K562 (cell line): ENCODE results near the gene EEFSEC. TPM values are rescaled to one million over a fixed set of nuclear protein-coding genes. Genes with fewer than 3 reads are reported as not detected.

Experiments used
- ATAC-seq: fragments of 200-7000 bp; cut with Tn5 transposase; 3 replicates; pipeline ENCODE4 v1.9.1; 2020; ENCODE audit warnings: moderate library complexity
- BruUV-seq: library from RNA; stranded (reverse); fragments of 400-500 nt; replicated peaks from 2 replicates; lab custom pipeline; 2021; lab: Mats Ljungman, UMichigan
- CTCF ChIA-PET: fragments of 300-600 bp; formaldehyde crosslinking; extraction: SDS; loops from one replicate; lab custom pipeline; 2021; ENCODE audit warnings: low intra/inter-chr PET ratio; lab: Yijun Ruan, JAX
- POLR2A ChIA-PET: fragments of 300-600, 350-650 bp; sonication (Branson Sonifier 250); formaldehyde crosslinking; extraction: SDS; loops from one replicate; lab custom pipeline; 2021; ENCODE audit warnings: antibody characterized with exemption, inconsistent platforms; lab: Yijun Ruan, JAX
- DNase-seq, 4 experiments: peaks; one replicate each; pipeline versions ENCODE4 v3.0.0 to v3.0.0-alpha.2; 2011 to 2018; ENCODE audit warnings: low spot score in 3 of 4, mixed read lengths in 3 of 4; ENCODE audit errors: extremely low read depth in 1 of 4
- FAIRE-seq: peaks from 2 replicates; lab custom pipeline; 2011; peaks lifted over from hg19 to GRCh38; lab: Jason Lieb, UNC
- H2AFZ ChIP-seq: 2 replicates; pipeline ENCODE4 v1.6.0; 2011; ENCODE audit warnings: low read depth, low read length, control low read depth, inconsistent platforms
- H3K27ac ChIP-seq: fragments of 200-600 bp; 3 replicates; pipeline ENCODE4 v1.8.0; 2011; ENCODE audit warnings: low read depth, mild to moderate bottlenecking, control low read depth, inconsistent platforms, low read length, moderate library complexity, mixed read lengths; ENCODE audit errors: extremely low read depth
- H3K27me3 ChIP-seq, 2 experiments: fragments of 300-600 bp in 1 of 2; 2 replicates in 1 of 2; 3 replicates in 1 of 2; pipeline versions ENCODE4 v1.6.0 to v1.8.0; 2011; ENCODE audit warnings: inconsistent platforms in 2 of 2, low read length in 2 of 2, mild to moderate bottlenecking in 1 of 2, mixed read lengths in 1 of 2, moderate library complexity in 1 of 2; ENCODE audit not compliant: control insufficient read depth in 2 of 2, insufficient read depth in 2 of 2
- H3K36me3 ChIP-seq: fragments of 300-600 bp; 3 replicates; pipeline ENCODE4 v1.8.0; 2011; ENCODE audit warnings: mild to moderate bottlenecking, low read length, inconsistent platforms; ENCODE audit not compliant: control insufficient read depth, insufficient read depth
- H3K4me1 ChIP-seq, 2 experiments: fragments of 200-600 bp in 1 of 2; replicated peaks in 1 of 2; 2 replicates in 1 of 2; 3 replicates in 1 of 2; pipeline versions ENCODE4 v1.5.1 to v1.8.0; 2011; ENCODE audit warnings: inconsistent platforms in 2 of 2, low read length in 2 of 2, mild to moderate bottlenecking in 1 of 2, mixed read lengths in 1 of 2, moderate library complexity in 1 of 2; ENCODE audit not compliant: control insufficient read depth in 2 of 2, insufficient read depth in 2 of 2
- H3K4me2 ChIP-seq: 2 replicates; pipeline ENCODE4 v1.6.1; 2011; ENCODE audit warnings: low read length, control low read depth, inconsistent platforms, mixed read lengths; ENCODE audit not compliant: insufficient read depth
- H3K4me3 ChIP-seq: fragments of 200-600 bp; sonication (generic), shearing (Covaris generic); 2 replicates; pipeline ENCODE4 v1.5.1; 2016; ENCODE audit warnings: control low read depth, inconsistent platforms
- H3K79me2 ChIP-seq: fragments of 200-600 bp; 3 replicates; pipeline ENCODE4 v1.8.0; 2011; ENCODE audit warnings: low read length, inconsistent platforms; ENCODE audit not compliant: control insufficient read depth, insufficient read depth
- H3K9ac ChIP-seq, 2 experiments: 2 replicates each; pipeline versions ENCODE4 v1.6.0 to v1.6.1; 2011; ENCODE audit warnings: low read depth in 2 of 2, low read length in 2 of 2, control low read depth in 1 of 2, inconsistent platforms in 1 of 2, mild to moderate bottlenecking in 1 of 2, mixed read lengths in 1 of 2; ENCODE audit not compliant: insufficient read depth in 1 of 2
- H3K9me1 ChIP-seq: one replicate; pipeline ENCODE4 v1.6.0; 2011; ENCODE audit warnings: inconsistent platforms, mild to moderate bottlenecking, low read length, moderate library complexity; ENCODE audit not compliant: control insufficient read depth, insufficient read depth
- H3K9me3 ChIP-seq: replicated peaks from 2 replicates; pipeline ENCODE4 v1.5.1; 2011; ENCODE audit warnings: low read depth, low read length, inconsistent platforms; ENCODE audit not compliant: control insufficient read depth, insufficient read depth
- H4K20me1 ChIP-seq: replicated peaks from 2 replicates; pipeline ENCODE4 v1.6.1; 2011; ENCODE audit warnings: low read length, inconsistent platforms, mixed read lengths; ENCODE audit not compliant: control insufficient read depth, insufficient read depth
- CBFB ChIP-seq: sonication (generic); formaldehyde crosslinking; IDR thresholded peaks from 2 replicates; pipeline ENCODE4 v1.4.0; 2020; ENCODE audit warnings: mild to moderate bottlenecking, missing genetic modification reagents
- CBX8 ChIP-seq: fragments of 200-600 bp; sonication (generic); IDR thresholded peaks from 2 replicates; pipeline ENCODE4 v1.6.1; 2012; ENCODE audit warnings: borderline replicate concordance, mixed run types, low read depth, mild to moderate bottlenecking, moderate library complexity, mixed read lengths, low read length, control low read depth, inconsistent platforms; ENCODE audit not compliant: poor library complexity, severe bottlenecking; ENCODE audit errors: extremely low read depth
- DACH1 ChIP-seq: fragments of 450-650 bp; IDR thresholded peaks from 2 replicates; pipeline ENCODE4 v1.6.1; 2018; ENCODE audit not compliant: partially characterized antibody
- JUNB ChIP-seq: fragments of 450-650 bp; formaldehyde crosslinking; conservative IDR thresholded peaks from 2 replicates; pipeline ENCODE4 v1.4.0; 2020; ENCODE audit warnings: mild to moderate bottlenecking
- MTA1 ChIP-seq: fragments of 450-650 bp; IDR thresholded peaks from 2 replicates; pipeline ENCODE4 v1.6.1; 2017; ENCODE audit warnings: borderline replicate concordance
- THRAP3 ChIP-seq: fragments of 450-650 bp; IDR thresholded peaks from 2 replicates; pipeline ENCODE4 v1.6.1; 2016; ENCODE audit warnings: mild to moderate bottlenecking, inconsistent platforms, borderline replicate concordance
- ZBTB1 ChIP-seq: sonication (generic); formaldehyde crosslinking; IDR thresholded peaks from 2 replicates; pipeline ENCODE4 v1.8.1; 2023; ENCODE audit warnings: missing genetic modification reagents, low read depth, mild to moderate bottlenecking, borderline replicate concordance
- ZBTB8A ChIP-seq: fragments of 450-650 bp; IDR thresholded peaks from 2 replicates; pipeline ENCODE4 v1.6.1; 2018; ENCODE audit warnings: mild to moderate bottlenecking, moderate library complexity; ENCODE audit not compliant: partially characterized antibody
- ZNF217 ChIP-seq: sonication (generic); formaldehyde crosslinking; IDR thresholded peaks from 2 replicates; pipeline ENCODE4 v1.8.0; 2022; ENCODE audit warnings: mild to moderate bottlenecking, missing genetic modification reagents
- ZNF274 ChIP-seq: IDR thresholded peaks from 2 replicates; pipeline ENCODE4 v1.6.1; 2011; ENCODE audit warnings: low read depth, mild to moderate bottlenecking, low read length, moderate library complexity, borderline replicate concordance
- ZNF316 ChIP-seq: fragments of 450-650 bp; IDR thresholded peaks from 2 replicates; pipeline ENCODE4 v1.6.1; 2016
- ZNF696 ChIP-seq: fragments of 250-450 bp; sonication (Bioruptor Pico); conservative IDR thresholded peaks from 2 replicates; pipeline ENCODE4 v1.4.0; 2020; ENCODE audit warnings: mild to moderate bottlenecking, moderate library complexity
- WGBS: fragments of 100-300 bp; shearing (Covaris generic); methylation state at CpG from one replicate; pipeline ENCODE4 v1.1.6; 2016; ENCODE audit warnings: low coverage, mixed read lengths; ENCODE audit not compliant: insufficient coverage; ENCODE audit errors: missing lambda C conversion rate; 5-methylcytosine and 5-hydroxymethylcytosine counted together
- in situ Hi-C: fragments of 300-500 bp; cut with MboI; formaldehyde crosslinking; loops from 4 replicates; pipeline ENCODE4 v1.15.0; 2018; ENCODE audit warnings: inconsistent platforms, mixed read lengths
- intact Hi-C: fragments of 100-400 bp; cut with micrococcal nuclease; formaldehyde crosslinking; loops from 2 replicates; pipeline ENCODE4 v1.14.2; 2022
- polyA plus RNA-seq, 8 experiments: library from polyadenylated mRNA; depleted of rRNA in 4 of 8; stranded (reverse) in 5 of 8; unstranded in 3 of 8; fragments of >200 nt; fragmentation: Nextera tagmentation in 2 of 8; fragmentation: Illumina TruSeq in 1 of 8; extraction: Ambion mirVana in 2 of 8; extraction: Trizol in 1 of 8; gene quantifications; 2 replicates each; pipeline versions ENCODE4 v1.2.1 to v1.2.3, GENCODE V29; 2011 to 2014; ENCODE audit warnings: inconsistent platforms in 1 of 8, missing spikeins in 1 of 8
- total RNA-seq, 7 experiments: library from RNA; depleted of rRNA in 6 of 7; stranded (reverse); fragments of >200 nt in 6 of 7; fragmentation: Illumina TruSeq in 2 of 7; extraction: Trizol in 2 of 7; gene quantifications; 2 replicates each; pipeline versions ENCODE4 v1.2.1 to v1.2.3, GENCODE V29; 2011 to 2021; ENCODE audit warnings: low replicate concordance in 1 of 7
- TF ChIP-seq, protein P1 (sequence below): sonication (generic); formaldehyde crosslinking; IDR thresholded peaks from 2 replicates; pipeline ENCODE4 v1.8.0; 2022; ENCODE audit warnings: mild to moderate bottlenecking, missing genetic modification reagents

The EEFSEC gene
- total and polyA plus RNA-seq, 9 of the 15 experiments (the other 6 are each of a cell fraction or from before 2014, with no cell fraction given): 0.35 to 11.8 (median 7.7) TPM

DNA sequence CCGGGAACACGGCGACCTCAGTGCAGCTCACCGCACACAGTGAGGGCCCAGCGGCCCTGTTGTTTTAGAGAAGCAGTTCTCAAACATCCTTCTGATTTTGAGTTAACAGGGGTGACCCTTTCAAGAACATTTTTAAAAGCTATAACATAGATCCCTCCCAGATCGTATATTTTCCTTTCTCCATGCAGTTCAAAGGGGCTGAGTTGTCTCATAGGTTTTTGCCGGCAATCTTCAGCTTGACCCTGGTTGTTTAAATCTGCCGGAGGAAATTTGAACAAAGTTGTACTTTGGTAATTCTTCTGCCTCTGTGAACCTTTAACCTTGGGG lies 14.3 kb downstream of the EEFSEC start:
- in situ Hi-C loops: no loop called here

DNA sequence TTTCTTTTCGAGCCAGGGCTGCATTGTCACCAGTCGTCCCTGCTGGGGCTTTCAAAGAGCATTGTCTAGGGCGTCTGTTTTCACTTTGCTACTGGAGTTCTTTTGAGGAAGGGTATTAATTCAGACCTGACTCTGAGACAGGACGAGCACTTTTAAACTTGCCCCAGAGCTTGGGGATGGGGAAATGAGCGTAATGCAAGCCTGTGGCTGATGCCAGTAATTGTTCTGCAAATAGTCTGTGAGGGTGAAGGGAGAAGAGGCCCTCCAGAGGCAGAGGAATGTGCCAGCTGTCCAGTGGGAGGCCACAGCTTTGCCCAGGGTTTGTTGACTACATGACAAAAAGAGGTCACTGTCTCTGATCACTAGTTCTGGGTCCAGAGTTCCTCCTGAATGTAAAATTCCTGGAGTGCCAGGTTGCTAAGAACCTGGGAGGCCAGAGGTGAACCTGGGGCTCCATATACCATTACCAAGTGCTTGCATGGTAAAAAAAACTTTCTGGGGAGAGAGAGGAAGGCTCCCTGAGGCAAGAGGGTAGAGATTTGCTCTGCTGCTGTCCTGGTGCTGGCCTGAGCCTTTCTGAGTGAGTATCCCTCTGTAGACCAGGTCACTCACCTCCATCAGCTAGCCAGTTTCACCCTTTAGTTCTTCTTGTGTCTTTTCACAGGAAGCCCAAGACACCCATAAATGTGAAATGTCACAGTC lies 14.8 kb downstream of the EEFSEC start:
- in situ Hi-C loops: no loop called here
- TF ChIP-seq CBX8: no peak
- TF ChIP-seq, protein P1, sequence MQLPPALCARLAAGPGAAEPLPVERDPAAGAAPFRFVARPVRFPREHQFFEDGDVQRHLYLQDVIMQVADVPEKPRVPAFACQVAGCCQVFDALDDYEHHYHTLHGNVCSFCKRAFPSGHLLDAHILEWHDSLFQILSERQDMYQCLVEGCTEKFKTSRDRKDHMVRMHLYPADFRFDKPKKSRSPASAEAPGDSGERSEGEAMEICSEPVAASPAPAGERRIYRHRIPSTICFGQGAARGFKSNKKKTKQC (CRISPR knock-in tag): no peak
- no peak for TF ChIP-seq JUNB (CRISPR knock-in tag)
- TF ChIP-seq ZBTB8A: no peak
- TF ChIP-seq ZNF274: no peak
- H2AFZ ChIP-seq: no peak overlapping the region
- H3K4me3 ChIP-seq: no peak overlapping the region
- intact Hi-C loops: no loop called here
- ATAC-seq (no peak), DNase-seq (no peak), FAIRE-seq (no peak)
- POLR2A ChIA-PET: interaction anchor here (0.7 kb wide), 1 partner anchor 220 kb away, joined by 3 read pairs; no protein-coding TSS in a partner anchor
- H3K9me1 ChIP-seq: no peaks in the 10 kb centered on the region
- H3K9me3 ChIP-seq: no peaks in the 10 kb centered on the region
- CTCF ChIA-PET: no interaction called here
- no peaks in the 10 kb centered on the region for H3K27me3 ChIP-seq
- H3K27ac ChIP-seq: no peak overlapping the region
- H3K79me2 ChIP-seq: no peaks in the 10 kb centered on the region; the same call in 2 of the 3 replicates
- H3K4me1 ChIP-seq: peaks cover 0 to 4% of the 10 kb centered on the region in 2 experiments; a peak in 1 of 5 replicates
- no peaks in the 10 kb centered on the region; the same call in 2 of the 3 replicates for H3K36me3 ChIP-seq
- H3K4me2 ChIP-seq: no peak overlapping the region
- no peak overlapping the region; a peak in 1 of 4 replicates for H3K9ac ChIP-seq
- WGBS: 46% methylated on average over 4 of the region's 5 CpGs
- H4K20me1 ChIP-seq: no peaks in the 10 kb centered on the region
- no TSS peak for BruUV-seq

More for the DNA sequence above, 14.3 kb downstream of the EEFSEC start:
- no peaks in the 10 kb centered on the region; the same call in 2 of the 3 replicates for H3K36me3 ChIP-seq
- no peak for FAIRE-seq
- CTCF ChIA-PET: no interaction called here
- no peak overlapping the region for H3K4me2 ChIP-seq
- no peak overlapping the region for H3K9ac ChIP-seq
- ATAC-seq: no peak
- H3K27me3 ChIP-seq: no peaks in the 10 kb centered on the region
- no peaks in the 10 kb centered on the region; the same call in 2 of the 3 replicates for H3K79me2 ChIP-seq
- no peak overlapping the region for H3K4me3 ChIP-seq
- BruUV-seq: no TSS peak
- WGBS: 90% methylated on average over 8 of the region's 8 CpGs
- DNase-seq: no peak
- intact Hi-C loops: no loop called here
- no peaks in the 10 kb centered on the region for H4K20me1 ChIP-seq
- TF ChIP-seq MTA1 (no peak), ZNF217 (CRISPR knock-in tag) (no peak), ZNF696 (CRISPR knock-in tag) (no peak), ZBTB1 (CRISPR knock-in tag) (no peak), THRAP3 (no peak), DACH1 (no peak), CBFB (CRISPR knock-in tag) (no peak), ZNF316 (no peak)
- H2AFZ ChIP-seq: no peak overlapping the region
- H3K27ac ChIP-seq: no peak overlapping the region
- peaks cover 0 to 4% of the 10 kb centered on the region in 2 experiments; a peak in 1 of 5 replicates for H3K4me1 ChIP-seq
- no peaks in the 10 kb centered on the region for H3K9me3 ChIP-seq
- H3K9me1 ChIP-seq: no peaks in the 10 kb centered on the region
- POLR2A ChIA-PET: interaction anchor here (0.7 kb wide), 1 partner anchor 221 kb away, joined by 3 read pairs; no protein-coding TSS in a partner anchor
